H9 (cell line): ENCODE results near the gene ETV6. TPM values are rescaled to one million over a fixed set of nuclear protein-coding genes. Genes with fewer than 3 reads are reported as not detected.

Experiments
- DNase-seq: peaks from one replicate; pipeline ENCODE4 v3.0.0-alpha.2; 2017
- H2AFZ ChIP-seq: one replicate; pipeline ENCODE4 v1.6.1; 2013; ENCODE audit warnings: mild to moderate bottlenecking, low read length, control low read depth, moderate library complexity
- H2AK5ac ChIP-seq: 2 replicates; pipeline ENCODE4 v1.6.1; 2013; ENCODE audit warnings: low read length, control low read depth, mixed read lengths; ENCODE audit not compliant: insufficient read length
- H2BK120ac ChIP-seq: one replicate; pipeline ENCODE4 v1.6.1; 2013; ENCODE audit warnings: low read depth, mild to moderate bottlenecking, low read length, control low read depth, inconsistent platforms; ENCODE audit not compliant: poor library complexity, severe bottlenecking
- H2BK12ac ChIP-seq: 2 replicates; pipeline ENCODE4 v1.6.1; 2013; ENCODE audit warnings: low read length, control low read depth, mixed read lengths, low read depth; ENCODE audit not compliant: insufficient read length
- H2BK15ac ChIP-seq: 2 replicates; pipeline ENCODE4 v1.6.1; 2013; ENCODE audit warnings: low read depth, low read length, control low read depth
- H2BK20ac ChIP-seq: one replicate; pipeline ENCODE4 v1.6.1; 2013; ENCODE audit warnings: low read depth, mild to moderate bottlenecking, low read length, control low read depth, inconsistent platforms; ENCODE audit not compliant: poor library complexity, severe bottlenecking
- H2BK5ac ChIP-seq: 2 replicates; pipeline ENCODE4 v1.6.1; 2013; ENCODE audit warnings: low read length, control low read depth, mixed read lengths; ENCODE audit not compliant: insufficient read length
- H3K14ac ChIP-seq: 2 replicates; pipeline ENCODE4 v1.6.1; 2013; ENCODE audit warnings: low read length, control low read depth; ENCODE audit not compliant: insufficient read depth
- H3K18ac ChIP-seq: 2 replicates; pipeline ENCODE4 v1.6.1; 2013; ENCODE audit warnings: low read depth, mild to moderate bottlenecking, mixed read lengths, low read length, control low read depth; ENCODE audit not compliant: insufficient read length
- H3K23ac ChIP-seq: 2 replicates; pipeline ENCODE4 v1.6.1; 2013; ENCODE audit warnings: low read length, control low read depth, mixed read lengths, low read depth; ENCODE audit not compliant: insufficient read length
- H3K23me2 ChIP-seq: 2 replicates; pipeline ENCODE4 v1.6.1; 2013; ENCODE audit warnings: low read depth, mild to moderate bottlenecking, mixed read lengths, low read length, control low read depth; ENCODE audit not compliant: insufficient read length, poor library complexity, severe bottlenecking
- H3K27ac ChIP-seq: 2 replicates; pipeline ENCODE4 v1.5.1; 2013; ENCODE audit warnings: low read length, control low read depth, mixed read lengths, low read depth; ENCODE audit not compliant: insufficient read length
- H3K27me3 ChIP-seq: 2 replicates; pipeline ENCODE4 v1.6.1; 2013; ENCODE audit warnings: low read length, control low read depth, inconsistent platforms; ENCODE audit not compliant: insufficient read depth
- H3K4ac ChIP-seq: 2 replicates; pipeline ENCODE4 v1.6.1; 2013; ENCODE audit warnings: low read depth, mild to moderate bottlenecking, control low read depth, inconsistent platforms, low read length, moderate library complexity
- H3K4me1 ChIP-seq: 2 replicates; pipeline ENCODE4 v1.6.1; 2013; ENCODE audit warnings: low read length, control low read depth, inconsistent platforms; ENCODE audit not compliant: insufficient read depth
- H3K4me2 ChIP-seq: 2 replicates; pipeline ENCODE4 v1.6.1; 2013; ENCODE audit warnings: low read length, control low read depth, mixed read lengths; ENCODE audit not compliant: insufficient read length, insufficient read depth
- H3K56ac ChIP-seq: 2 replicates; pipeline ENCODE4 v1.6.1; 2013; ENCODE audit warnings: low read depth, mild to moderate bottlenecking, mixed read lengths, low read length, control low read depth; ENCODE audit not compliant: insufficient read length
- H3K79me1 ChIP-seq: 2 replicates; pipeline ENCODE4 v1.6.1; 2013; ENCODE audit warnings: low read depth, mild to moderate bottlenecking, moderate library complexity, low read length, control low read depth, inconsistent platforms; ENCODE audit not compliant: insufficient read depth, poor library complexity, severe bottlenecking
- H3K79me2 ChIP-seq: 2 replicates; pipeline ENCODE4 v1.6.1; 2013; ENCODE audit warnings: low read length, control low read depth, inconsistent platforms; ENCODE audit not compliant: insufficient read depth
- H3K9ac ChIP-seq: 2 replicates; pipeline ENCODE4 v1.6.1; 2013; ENCODE audit warnings: low read length, control low read depth, mixed read lengths; ENCODE audit not compliant: insufficient read length; ENCODE audit errors: extremely low read depth
- H3K9me3 ChIP-seq: one replicate; pipeline ENCODE4 v1.6.1; 2013; ENCODE audit warnings: low read depth, low read length, inconsistent platforms; ENCODE audit not compliant: control insufficient read depth
- H3T11ph ChIP-seq: one replicate; pipeline ENCODE4 v1.6.1; 2013; ENCODE audit warnings: mild to moderate bottlenecking, low read length, control low read depth, inconsistent platforms
- H4K20me1 ChIP-seq: one replicate; pipeline ENCODE4 v1.6.1; 2013; ENCODE audit not compliant: control insufficient read depth, insufficient read length, insufficient read depth
- H4K5ac ChIP-seq: 2 replicates; pipeline ENCODE4 v1.6.1; 2013; ENCODE audit warnings: low read depth, mild to moderate bottlenecking, mixed read lengths, low read length, control low read depth; ENCODE audit not compliant: insufficient read length
- H4K8ac ChIP-seq: replicated peaks from 2 replicates; pipeline ENCODE4 v1.6.1; 2013; ENCODE audit warnings: low read length, control low read depth, mixed read lengths, low read depth; ENCODE audit not compliant: insufficient read length
- H4K91ac ChIP-seq: 2 replicates; pipeline ENCODE4 v1.6.1; 2013; ENCODE audit warnings: low read depth, mild to moderate bottlenecking, moderate library complexity, mixed read lengths, low read length, control low read depth; ENCODE audit not compliant: insufficient read length
- H3K27ac Mint-ChIP-seq, 3 experiments: 2 replicates in 2 of 3; 3 replicates in 1 of 3; pipeline ENCODE4 v1.8.0; 2020 to 2021; ENCODE audit warnings: mixed read lengths in 3 of 3, mild to moderate bottlenecking in 1 of 3, moderate library complexity in 1 of 3
- H3K27me3 Mint-ChIP-seq: 2 replicates; pipeline ENCODE4 v1.8.0; 2021; ENCODE audit warnings: low read depth, mild to moderate bottlenecking, moderate library complexity, mixed read lengths
- H3K36me3 Mint-ChIP-seq, 3 experiments: 2 replicates in 2 of 3; 3 replicates in 1 of 3; pipeline ENCODE4 v1.8.0; 2020 to 2021; ENCODE audit warnings: low read depth in 3 of 3, mixed read lengths in 3 of 3; ENCODE audit not compliant: insufficient read depth in 1 of 3
- H3K4me1 Mint-ChIP-seq, 2 experiments: 2 replicates each; pipeline ENCODE4 v1.8.0; 2020; ENCODE audit warnings: mixed read lengths in 2 of 2
- H3K4me3 Mint-ChIP-seq, 2 experiments: 2 replicates in 1 of 2; 3 replicates in 1 of 2; pipeline ENCODE4 v1.8.0; 2020 to 2021; ENCODE audit warnings: mild to moderate bottlenecking in 2 of 2, mixed read lengths in 2 of 2, moderate library complexity in 1 of 2
- H3K9me3 Mint-ChIP-seq, 2 experiments: 2 replicates in 1 of 2; 3 replicates in 1 of 2; pipeline ENCODE4 v1.8.0; 2020; ENCODE audit warnings: mild to moderate bottlenecking in 2 of 2, mixed read lengths in 2 of 2, moderate library complexity in 1 of 2
- CTCF ChIP-seq: fragments of 200-600 bp; sonication (generic); conservative IDR thresholded peaks from 3 replicates; pipeline ENCODE4 v1.8.0; 2021; ENCODE audit warnings: antibody characterized with exemption, mild to moderate bottlenecking
- WGBS: extraction: QIAGEN DNeasy Blood & Tissue Kit; methylation state at CpG from one replicate; pipeline ENCODE4 v1.1.7; 2013; ENCODE audit warnings: missing lambda C conversion rate, low lambda C conversion rate, mixed read lengths; ENCODE audit not compliant: insufficient read length; ENCODE audit errors: extremely low coverage; 5-methylcytosine and 5-hydroxymethylcytosine counted together
- total RNA-seq: library from RNA; stranded (reverse); gene quantifications from 2 replicates; pipeline ENCODE4 v1.2.1, GENCODE V29; 2021

ETV6 gene
- total RNA-seq, 1 experiment from 2014 or later: 28.7 TPM

DNA sequence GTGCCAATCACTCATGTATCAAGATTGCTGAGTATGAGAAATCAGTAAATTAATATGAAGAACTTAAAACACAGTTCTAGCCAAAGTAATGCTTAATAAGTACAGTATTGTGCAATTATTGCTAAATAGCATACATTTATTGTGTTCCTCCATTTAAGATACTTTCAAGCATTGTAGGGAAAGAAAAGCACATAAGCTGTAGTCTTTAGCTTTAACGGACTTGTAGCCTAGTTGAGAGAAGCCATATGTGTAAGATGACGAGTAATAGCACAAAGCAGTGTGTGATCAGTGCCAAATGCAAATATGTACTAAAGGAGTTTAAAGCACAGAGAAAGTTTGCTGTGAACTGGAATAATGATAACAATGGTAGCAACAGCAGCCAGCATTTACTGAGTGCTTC is 38.1 kb downstream of the ETV6 start:
- H2AFZ ChIP-seq: no peak overlapping the region
- H4K20me1 ChIP-seq: no peaks in the 10 kb centered on the region
- H3K18ac ChIP-seq: no peak overlapping the region
- no peak overlapping the region for H3K23ac ChIP-seq
- no peak overlapping the region for H2BK20ac ChIP-seq
- no peaks in the 10 kb centered on the region for H3K23me2 ChIP-seq
- TF ChIP-seq CTCF: no peak
- no peak overlapping the region for H2BK12ac ChIP-seq
- Mint-ChIP-seq H3K4me1 (peaks cover 22 to 29% of the 10 kb centered on the region in 2 experiments), H3K9me3 (no peaks in the 10 kb centered on the region), H3K4me3 (no peak overlapping the region), H3K36me3 (no peaks in the 10 kb centered on the region; a peak in 1 of 7 replicates), H3K27ac (no peak overlapping the region), H3K27me3 (no peaks in the 10 kb centered on the region)
- no peak overlapping the region for H4K5ac ChIP-seq
- no peaks in the 10 kb centered on the region for H3K9me3 ChIP-seq
- H3K14ac ChIP-seq: no peak overlapping the region
- H2BK120ac ChIP-seq: no peak overlapping the region
- H3K79me1 ChIP-seq: no peaks in the 10 kb centered on the region
- no peak overlapping the region for H3K9ac ChIP-seq
- H3K27ac ChIP-seq: no peak overlapping the region
- peaks cover 2% of the 10 kb centered on the region for H3K4me1 ChIP-seq
- no peak overlapping the region for H2BK15ac ChIP-seq
- H3T11ph ChIP-seq: no peak overlapping the region
- DNase-seq: no peak
- WGBS: no CpG with 5 or more reads among the region's 2 CpGs
- H3K4me2 ChIP-seq: no peak overlapping the region
- H2BK5ac ChIP-seq: no peak overlapping the region
- H3K27me3 ChIP-seq: no peaks in the 10 kb centered on the region
- H3K56ac ChIP-seq: no peak overlapping the region
- no peak overlapping the region for H4K8ac ChIP-seq
- H3K4ac ChIP-seq: no peak overlapping the region
- peaks cover 2% of the 10 kb centered on the region; the same call in 1 of the 2 replicates for H3K79me2 ChIP-seq
- H4K91ac ChIP-seq: no peak overlapping the region
- H2AK5ac ChIP-seq: no peak overlapping the region
